K562 (cell line): ENCODE results near the gene PSMA6. TPM values are rescaled to one million over a fixed set of nuclear protein-coding genes. Genes with fewer than 3 reads are reported as not detected.

ENCODE experiments used
- ATAC-seq: fragments of 200-7000 bp; cut with Tn5 transposase; 3 replicates; pipeline ENCODE4 v1.9.1; 2020; ENCODE audit warnings: moderate library complexity
- BruUV-seq: library from RNA; stranded (reverse); fragments of 400-500 nt; replicated peaks from 2 replicates; lab custom pipeline; 2021; lab: Mats Ljungman, UMichigan
- CTCF ChIA-PET: fragments of 300-600 bp; formaldehyde crosslinking; extraction: SDS; loops from one replicate; lab custom pipeline; 2021; ENCODE audit warnings: low intra/inter-chr PET ratio; lab: Yijun Ruan, JAX
- POLR2A ChIA-PET: fragments of 300-600, 350-650 bp; sonication (Branson Sonifier 250); formaldehyde crosslinking; extraction: SDS; loops from one replicate; lab custom pipeline; 2021; ENCODE audit warnings: antibody characterized with exemption, inconsistent platforms; lab: Yijun Ruan, JAX
- DNase-seq, 4 experiments: peaks; one replicate each; pipeline versions ENCODE4 v3.0.0 to v3.0.0-alpha.2; 2011 to 2018; ENCODE audit warnings: low spot score in 3 of 4, mixed read lengths in 3 of 4; ENCODE audit errors: extremely low read depth in 1 of 4
- FAIRE-seq: peaks from 2 replicates; lab custom pipeline; 2011; peaks lifted over from hg19 to GRCh38; lab: Jason Lieb, UNC
- H2AFZ ChIP-seq: 2 replicates; pipeline ENCODE4 v1.6.0; 2011; ENCODE audit warnings: low read depth, low read length, control low read depth, inconsistent platforms
- H3K27ac ChIP-seq: fragments of 200-600 bp; 3 replicates; pipeline ENCODE4 v1.8.0; 2011; ENCODE audit warnings: low read depth, mild to moderate bottlenecking, control low read depth, inconsistent platforms, low read length, moderate library complexity, mixed read lengths; ENCODE audit errors: extremely low read depth
- H3K27me3 ChIP-seq, 2 experiments: fragments of 300-600 bp in 1 of 2; 2 replicates in 1 of 2; 3 replicates in 1 of 2; pipeline versions ENCODE4 v1.6.0 to v1.8.0; 2011; ENCODE audit warnings: inconsistent platforms in 2 of 2, low read length in 2 of 2, mild to moderate bottlenecking in 1 of 2, mixed read lengths in 1 of 2, moderate library complexity in 1 of 2; ENCODE audit not compliant: control insufficient read depth in 2 of 2, insufficient read depth in 2 of 2
- H3K36me3 ChIP-seq: fragments of 300-600 bp; 3 replicates; pipeline ENCODE4 v1.8.0; 2011; ENCODE audit warnings: mild to moderate bottlenecking, low read length, inconsistent platforms; ENCODE audit not compliant: control insufficient read depth, insufficient read depth
- H3K4me1 ChIP-seq, 2 experiments: fragments of 200-600 bp in 1 of 2; replicated peaks in 1 of 2; 2 replicates in 1 of 2; 3 replicates in 1 of 2; pipeline versions ENCODE4 v1.5.1 to v1.8.0; 2011; ENCODE audit warnings: inconsistent platforms in 2 of 2, low read length in 2 of 2, mild to moderate bottlenecking in 1 of 2, mixed read lengths in 1 of 2, moderate library complexity in 1 of 2; ENCODE audit not compliant: control insufficient read depth in 2 of 2, insufficient read depth in 2 of 2
- H3K4me2 ChIP-seq: 2 replicates; pipeline ENCODE4 v1.6.1; 2011; ENCODE audit warnings: low read length, control low read depth, inconsistent platforms, mixed read lengths; ENCODE audit not compliant: insufficient read depth
- H3K4me3 ChIP-seq: fragments of 200-600 bp; sonication (generic), shearing (Covaris generic); 2 replicates; pipeline ENCODE4 v1.5.1; 2016; ENCODE audit warnings: control low read depth, inconsistent platforms
- H3K79me2 ChIP-seq: fragments of 200-600 bp; 3 replicates; pipeline ENCODE4 v1.8.0; 2011; ENCODE audit warnings: low read length, inconsistent platforms; ENCODE audit not compliant: control insufficient read depth, insufficient read depth
- H3K9ac ChIP-seq, 2 experiments: 2 replicates each; pipeline versions ENCODE4 v1.6.0 to v1.6.1; 2011; ENCODE audit warnings: low read depth in 2 of 2, low read length in 2 of 2, control low read depth in 1 of 2, inconsistent platforms in 1 of 2, mild to moderate bottlenecking in 1 of 2, mixed read lengths in 1 of 2; ENCODE audit not compliant: insufficient read depth in 1 of 2
- H3K9me1 ChIP-seq: one replicate; pipeline ENCODE4 v1.6.0; 2011; ENCODE audit warnings: inconsistent platforms, mild to moderate bottlenecking, low read length, moderate library complexity; ENCODE audit not compliant: control insufficient read depth, insufficient read depth
- H3K9me3 ChIP-seq: replicated peaks from 2 replicates; pipeline ENCODE4 v1.5.1; 2011; ENCODE audit warnings: low read depth, low read length, inconsistent platforms; ENCODE audit not compliant: control insufficient read depth, insufficient read depth
- H4K20me1 ChIP-seq: replicated peaks from 2 replicates; pipeline ENCODE4 v1.6.1; 2011; ENCODE audit warnings: low read length, inconsistent platforms, mixed read lengths; ENCODE audit not compliant: control insufficient read depth, insufficient read depth
- CBFB ChIP-seq: sonication (generic); formaldehyde crosslinking; IDR thresholded peaks from 2 replicates; pipeline ENCODE4 v1.4.0; 2020; ENCODE audit warnings: mild to moderate bottlenecking, missing genetic modification reagents
- CLOCK ChIP-seq: fragments of 250-450 bp; sonication (Bioruptor Pico); IDR thresholded peaks from 2 replicates; pipeline ENCODE4 v1.4.0; 2020; ENCODE audit warnings: mild to moderate bottlenecking, moderate library complexity, borderline replicate concordance
- GABPA ChIP-seq: fragments of 200-800 bp; sonication (Bioruptor generic); conservative IDR thresholded peaks from 2 replicates; pipeline ENCODE4 v1.6.1; 2016; ENCODE audit warnings: low read depth, missing genetic modification characterization, missing compliant biosample characterization
- GATA2 ChIP-seq: sonication (generic); formaldehyde crosslinking; IDR thresholded peaks from 2 replicates; pipeline ENCODE4 v1.4.0; 2020; ENCODE audit warnings: mild to moderate bottlenecking, missing genetic modification reagents
- GTF2B ChIP-seq: IDR thresholded peaks from 2 replicates; pipeline ENCODE4 v1.6.1; 2011; ENCODE audit not compliant: insufficient read length; ENCODE audit errors: extremely low read depth
- HEY1 ChIP-seq: fragments of 250-450 bp; sonication (Bioruptor Pico); IDR thresholded peaks from 2 replicates; pipeline ENCODE4 v1.5.0; 2020; ENCODE audit warnings: mild to moderate bottlenecking, moderate library complexity, borderline replicate concordance
- JUNB ChIP-seq: fragments of 450-650 bp; formaldehyde crosslinking; conservative IDR thresholded peaks from 2 replicates; pipeline ENCODE4 v1.4.0; 2020; ENCODE audit warnings: mild to moderate bottlenecking
- LEF1 ChIP-seq: fragments of 450-650 bp; IDR thresholded peaks from 2 replicates; pipeline ENCODE4 v1.6.1; 2016; ENCODE audit warnings: mild to moderate bottlenecking
- MCM2 ChIP-seq: fragments of 450-650 bp; IDR thresholded peaks from 2 replicates; pipeline ENCODE4 v1.6.1; 2017; ENCODE audit warnings: low read depth, mild to moderate bottlenecking
- MYNN ChIP-seq, 2 experiments: sonication (generic); formaldehyde crosslinking in 1 of 2; IDR thresholded peaks; 2 replicates each; pipeline versions ENCODE4 v1.5.0 to v1.6.1; 2016 to 2020; ENCODE audit warnings: antibody characterized with exemption in 1 of 2, missing genetic modification reagents in 1 of 2
- PRPF4 ChIP-seq: fragments of 200-400 bp; formaldehyde crosslinking; IDR thresholded peaks from one replicate; pipeline ENCODE4 v1.6.1; 2017; ENCODE audit warnings: low read length, low read depth, mild to moderate bottlenecking; ENCODE audit not compliant: insufficient read depth, poor library complexity, severe bottlenecking
- RAD51 ChIP-seq: fragments of 450-650 bp; IDR thresholded peaks from 2 replicates; pipeline ENCODE4 v1.7.1; 2016; ENCODE audit warnings: low read depth, mild to moderate bottlenecking, borderline replicate concordance
- RUNX1 ChIP-seq: sonication (generic); IDR thresholded peaks from 2 replicates; pipeline ENCODE4 v1.6.1; 2016; ENCODE audit warnings: antibody characterized with exemption, low read depth
- SIN3B ChIP-seq: fragments of 450-650 bp; IDR thresholded peaks from 2 replicates; pipeline ENCODE4 v1.6.1; 2017; ENCODE audit warnings: low read depth, mild to moderate bottlenecking, moderate library complexity
- TGIF2 ChIP-seq: sonication (generic); formaldehyde crosslinking; IDR thresholded peaks from 2 replicates; pipeline ENCODE4 v1.8.1; 2022; ENCODE audit warnings: mild to moderate bottlenecking, missing genetic modification reagents, moderate library complexity
- ZNF232 ChIP-seq: sonication (generic); formaldehyde crosslinking; IDR thresholded peaks from 2 replicates; pipeline ENCODE4 v1.8.0; 2022; ENCODE audit warnings: mild to moderate bottlenecking, missing genetic modification reagents
- WGBS: fragments of 100-300 bp; shearing (Covaris generic); methylation state at CpG from one replicate; pipeline ENCODE4 v1.1.6; 2016; ENCODE audit warnings: low coverage, mixed read lengths; ENCODE audit not compliant: insufficient coverage; ENCODE audit errors: missing lambda C conversion rate; 5-methylcytosine and 5-hydroxymethylcytosine counted together
- in situ Hi-C: fragments of 300-500 bp; cut with MboI; formaldehyde crosslinking; loops from 4 replicates; pipeline ENCODE4 v1.15.0; 2018; ENCODE audit warnings: inconsistent platforms, mixed read lengths
- intact Hi-C: fragments of 100-400 bp; cut with micrococcal nuclease; formaldehyde crosslinking; loops from 2 replicates; pipeline ENCODE4 v1.14.2; 2022
- polyA plus RNA-seq, 8 experiments: library from polyadenylated mRNA; depleted of rRNA in 4 of 8; stranded (reverse) in 5 of 8; unstranded in 3 of 8; fragments of >200 nt; fragmentation: Nextera tagmentation in 2 of 8; fragmentation: Illumina TruSeq in 1 of 8; extraction: Ambion mirVana in 2 of 8; extraction: Trizol in 1 of 8; gene quantifications; 2 replicates each; pipeline versions ENCODE4 v1.2.1 to v1.2.3, GENCODE V29; 2011 to 2014; ENCODE audit warnings: inconsistent platforms in 1 of 8, missing spikeins in 1 of 8
- total RNA-seq, 7 experiments: library from RNA; depleted of rRNA in 6 of 7; stranded (reverse); fragments of >200 nt in 6 of 7; fragmentation: Illumina TruSeq in 2 of 7; extraction: Trizol in 2 of 7; gene quantifications; 2 replicates each; pipeline versions ENCODE4 v1.2.1 to v1.2.3, GENCODE V29; 2011 to 2021; ENCODE audit warnings: low replicate concordance in 1 of 7

PSMA6 gene
- total and polyA plus RNA-seq, 9 of the 15 experiments (the other 6 are each of a cell fraction or from before 2014, with no cell fraction given): 210 to 952 (median 288) TPM

GRCh38 chr14:35320472-35320871, 28.3 kb downstream of the PSMA6 start:
- H3K9me1 ChIP-seq: no peaks in the 10 kb centered on the region
- H3K4me1 ChIP-seq: no peaks in the 10 kb centered on the region
- ATAC-seq (no peak), DNase-seq (no peak), FAIRE-seq (no peak)
- WGBS: 64% methylated on average over 2 of the region's 2 CpGs
- no peaks in the 10 kb centered on the region for H3K9me3 ChIP-seq
- H3K9ac ChIP-seq: no peak overlapping the region
- no peaks in the 10 kb centered on the region for H3K79me2 ChIP-seq
- CTCF ChIA-PET: no interaction called here
- no peak overlapping the region for H2AFZ ChIP-seq
- no peak overlapping the region for H3K4me3 ChIP-seq
- no peaks in the 10 kb centered on the region for H4K20me1 ChIP-seq
- intact Hi-C loops (no loop called here), in situ Hi-C loops (no loop called here)
- no peak overlapping the region for H3K27ac ChIP-seq
- POLR2A ChIA-PET: no interaction called here
- BruUV-seq: no TSS peak
- no peak overlapping the region for H3K4me2 ChIP-seq
- no peaks in the 10 kb centered on the region for H3K27me3 ChIP-seq
- TF ChIP-seq MCM2 (no peak), GABPA (tag) (no peak), GTF2B (no peak), HEY1 (no peak), CLOCK (no peak), JUNB (CRISPR knock-in tag) (no peak), GATA2 (CRISPR knock-in tag) (no peak), RAD51 (no peak), SIN3B (no peak), PRPF4 (no peak), RUNX1 (no peak), ZNF232 (CRISPR knock-in tag) (no peak), CBFB (no peak), MYNN (IDR thresholded peaks at IDR 0.05) (no peak), MYNN (CRISPR knock-in tag; IDR thresholded peaks at IDR 0.05) (no peak), LEF1 (no peak), TGIF2 (CRISPR knock-in tag) (no peak)
- peaks cover 28% of the 10 kb centered on the region; the same call in 1 of the 3 replicates for H3K36me3 ChIP-seq
